HG03196 (cell line): ENCODE results near the gene CHST5.

Experiments
- ATAC-seq: cut with Tn5 transposase; IDR thresholded peaks from one replicate; pipeline ENCODE4 v1.9.1; 2021; ENCODE audit not compliant: unreplicated experiment

Gene CHST5

GRCh38 chr16:75481475-75481874 is 54.4 kb downstream of the CHST5 start:
- no peak for ATAC-seq

- no peak for ATAC-seq
These were observed 56.4 kb downstream of the CHST5 start for GRCh38 chr16:75479421-75479990.
